H1 (cell line): Measurements from ENCODE around the gene RAMP2. TPM values are rescaled to one million over a fixed set of nuclear protein-coding genes. Genes with fewer than 3 reads are reported as not detected.

Experiments
- ASH2L ChIP-seq: fragments of 200-600, 300-600 bp; sonication (generic); IDR thresholded peaks from one replicate; pipeline ENCODE4 v1.7.1; 2017; ENCODE audit warnings: low read length
- CBX5 ChIP-seq: fragments of 300-800, 300-1000 bp; sonication (generic); IDR thresholded peaks from 2 replicates; pipeline ENCODE4 v1.7.1; 2016; ENCODE audit warnings: antibody characterized with exemption, low read length, low read depth
- CBX8 ChIP-seq: fragments of 300-800, 300-1000 bp; sonication (generic); IDR thresholded peaks from 2 replicates; pipeline ENCODE4 v1.7.1; 2016; ENCODE audit warnings: low read depth, low read length, borderline replicate concordance
- CEBPB ChIP-seq: IDR thresholded peaks from 2 replicates; pipeline ENCODE4 v1.6.1; 2012; ENCODE audit warnings: low read depth, low read length
- CHD2 ChIP-seq: IDR thresholded peaks from 2 replicates; pipeline ENCODE4 v1.6.1; 2012; ENCODE audit warnings: low read length, improper control_type of control experiment
- GTF2F1 ChIP-seq: IDR thresholded peaks from 2 replicates; pipeline ENCODE4 v1.6.1; 2012; ENCODE audit warnings: low read depth, low read length, improper control_type of control experiment, borderline replicate concordance
- HDAC2 ChIP-seq, 2 experiments: fragments of 300-600 bp in 1 of 2; sonication (generic) in 1 of 2; IDR thresholded peaks; 2 replicates each; pipeline ENCODE4 v1.6.1; 2011 to 2012; ENCODE audit warnings: low read depth in 2 of 2, low read length in 2 of 2, mild to moderate bottlenecking in 2 of 2, moderate library complexity in 2 of 2, borderline replicate concordance in 1 of 2, inconsistent platforms in 1 of 2
- JUN ChIP-seq: IDR thresholded peaks from 2 replicates; pipeline ENCODE4 v1.6.1; 2011; ENCODE audit warnings: low read depth, mild to moderate bottlenecking, improper control_type of control experiment, low read length
- MAFK ChIP-seq: IDR thresholded peaks from 2 replicates; pipeline ENCODE4 v1.6.1; 2012; ENCODE audit warnings: low read depth, mild to moderate bottlenecking, improper control_type of control experiment, low read length
- PHF8 ChIP-seq: fragments of 200-600 bp; sonication (generic); conservative IDR thresholded peaks from 2 replicates; pipeline ENCODE4 v1.7.1; 2012; ENCODE audit warnings: low read depth, mild to moderate bottlenecking, inconsistent platforms, low read length, moderate library complexity
- POU5F1 ChIP-seq: IDR thresholded peaks from 2 replicates; pipeline ENCODE4 v1.6.1; 2011; ENCODE audit warnings: low read depth, mild to moderate bottlenecking, low read length, moderate library complexity
- RFX5 ChIP-seq: IDR thresholded peaks from 2 replicates; pipeline ENCODE4 v1.6.1; 2011; ENCODE audit warnings: low read depth, low read length, improper control_type of control experiment, borderline replicate concordance
- SP1 ChIP-seq: IDR thresholded peaks from 2 replicates; pipeline ENCODE4 v1.6.1; 2011; ENCODE audit warnings: low read depth, low read length
- TAF7 ChIP-seq: optimal IDR thresholded peaks from 2 replicates; pipeline ENCODE3; 2011; ENCODE audit warnings: low read depth, mild to moderate bottlenecking, inconsistent platforms, low read length, moderate library complexity, borderline replicate concordance
- TBP ChIP-seq: IDR thresholded peaks from 2 replicates; pipeline ENCODE4 v1.6.1; 2011; ENCODE audit warnings: low read depth, low read length, improper control_type of control experiment
- polyA plus RNA-seq, 7 experiments: library from polyadenylated mRNA; depleted of rRNA in 3 of 7; stranded (reverse) in 5 of 7; unstranded in 2 of 7; fragments of >200 nt in 5 of 7; fragments of 200-250 nt in 2 of 7; gene quantifications; 1 replicate in 5 of 7; 2 replicates in 1 of 7; 4 replicates in 1 of 7; pipeline versions ENCODE4 v1.2.1 to v1.2.3, GENCODE V29; 2011 to 2013; ENCODE audit warnings: missing spikeins in 2 of 7, mixed read lengths in 2 of 7
- total RNA-seq: library from RNA; stranded (reverse); fragmentation: NEBNext Ultra II Directional; extraction: Animal tissue kit (Norgen Biotek cat#: 25700); gene quantifications from 2 replicates; pipeline ENCODE4 v1.2.1, GENCODE V29; 2021
- TF ChIP-seq, protein P1 (sequence below), 3 experiments: IDR thresholded peaks; 1 replicate in 2 of 3; 2 replicates in 1 of 3; pipeline versions ENCODE4 v1.5.1 to v1.6.1; 2011; ENCODE audit warnings: low read length in 3 of 3, mild to moderate bottlenecking in 3 of 3, inconsistent platforms in 2 of 3, low read depth in 1 of 3, moderate library complexity in 1 of 3; ENCODE audit not compliant: insufficient read depth in 1 of 3; ENCODE audit errors: control extremely low read depth in 1 of 3

Gene RAMP2
- total and polyA plus RNA-seq, 2 of the 8 experiments (the other 6 are each of a cell fraction or from before 2014, with no cell fraction given), result 13.4 to 41.7 TPM

DNA sequence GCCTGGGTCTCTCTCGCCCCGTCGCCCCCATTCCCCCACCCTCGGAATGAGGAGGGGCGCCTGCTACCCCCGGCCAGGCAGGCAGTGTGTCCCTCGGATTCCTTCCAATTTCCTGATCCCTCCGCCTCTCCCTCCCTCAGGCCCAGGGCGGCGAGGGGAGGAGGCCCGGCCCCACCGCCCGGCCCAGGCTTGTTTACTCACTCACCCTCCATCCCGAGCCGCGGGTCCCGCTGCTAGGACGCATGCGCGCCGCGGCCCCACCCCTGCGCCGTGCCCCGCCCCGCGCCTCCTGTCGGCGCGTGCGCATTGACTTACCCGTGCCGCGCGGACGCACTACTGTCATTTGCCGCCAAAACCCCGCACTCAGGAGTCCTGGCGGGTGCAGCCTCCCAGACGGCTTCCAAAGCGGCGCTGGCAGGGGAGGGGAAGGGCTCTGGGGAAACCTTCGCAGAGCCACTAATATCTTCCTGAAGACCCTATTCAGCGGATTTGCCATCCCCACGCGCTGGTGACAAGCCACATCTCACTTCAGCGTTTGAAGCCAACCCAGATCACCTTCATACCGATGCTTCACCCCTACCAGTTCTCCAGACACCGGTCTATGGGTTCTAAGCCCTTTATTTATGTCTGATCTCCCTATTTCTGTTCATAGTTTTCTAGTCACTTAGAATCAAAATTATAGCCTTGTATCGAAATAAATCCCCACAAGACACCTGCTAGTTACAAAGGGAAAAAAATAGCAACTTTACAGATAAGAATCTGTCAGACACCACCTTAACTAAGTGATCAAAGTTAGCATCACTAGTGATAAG is 16.0 kb upstream of the RAMP2 start, which contains the start of gene EZH1 (continued):
- TF ChIP-seq TAF7 (peak; percentile 23), POU5F1 (no peak), CBX5 (no peak), CBX8 (no peak), PHF8 (peak; percentile 87), MAFK (no peak), JUN (no peak), TBP (0 out of 2 replicates have a peak, but pooled peaks have one; percentile 9), SP1 (no peak), ASH2L (peak; percentile 78), RFX5 (no peak), HDAC2 (IDR thresholded peaks at IDR 0.05; ENCODE audit: borderline replicate concordance in 1 of 2, low read depth in 2 of 2, low read length in 2 of 2) (no peak; a peak in 1 of 4 replicates), CEBPB (no peak), CHD2 (no peak), GTF2F1 (peak; percentile 47; the same call in 1 of the 2 replicates)
- TF ChIP-seq, protein P1, sequence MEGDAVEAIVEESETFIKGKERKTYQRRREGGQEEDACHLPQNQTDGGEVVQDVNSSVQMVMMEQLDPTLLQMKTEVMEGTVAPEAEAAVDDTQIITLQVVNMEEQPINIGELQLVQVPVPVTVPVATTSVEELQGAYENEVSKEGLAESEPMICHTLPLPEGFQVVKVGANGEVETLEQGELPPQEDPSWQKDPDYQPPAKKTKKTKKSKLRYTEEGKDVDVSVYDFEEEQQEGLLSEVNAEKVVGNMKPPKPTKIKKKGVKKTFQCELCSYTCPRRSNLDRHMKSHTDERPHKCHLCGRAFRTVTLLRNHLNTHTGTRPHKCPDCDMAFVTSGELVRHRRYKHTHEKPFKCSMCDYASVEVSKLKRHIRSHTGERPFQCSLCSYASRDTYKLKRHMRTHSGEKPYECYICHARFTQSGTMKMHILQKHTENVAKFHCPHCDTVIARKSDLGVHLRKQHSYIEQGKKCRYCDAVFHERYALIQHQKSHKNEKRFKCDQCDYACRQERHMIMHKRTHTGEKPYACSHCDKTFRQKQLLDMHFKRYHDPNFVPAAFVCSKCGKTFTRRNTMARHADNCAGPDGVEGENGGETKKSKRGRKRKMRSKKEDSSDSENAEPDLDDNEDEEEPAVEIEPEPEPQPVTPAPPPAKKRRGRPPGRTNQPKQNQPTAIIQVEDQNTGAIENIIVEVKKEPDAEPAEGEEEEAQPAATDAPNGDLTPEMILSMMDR (IDR thresholded peaks at IDR 0.05; ENCODE audit: control extremely low read depth in 1 of 3, insufficient read depth in 1 of 3, low read depth in 1 of 3, low read length in 3 of 3), result no peak
